DOHH2 (cell line): ENCODE results near the gene SCPEP1.
"Not testable (repeated sequence)": the region's sequence is repeated elsewhere in the genome, so short reads cannot be mapped to it uniquely, and the experiment has no call there.

Experiments
- H3F3A ChIP-seq: fragments of 200-600 bp; sonication (generic), shearing (Covaris generic); 2 replicates; pipeline ENCODE4 v1.6.0; 2016; ENCODE audit warnings: antibody characterized with exemption, mild to moderate bottlenecking; ENCODE audit not compliant: control insufficient read depth, insufficient read depth
- H3K27ac ChIP-seq: fragments of 200-600 bp; sonication (generic); 2 replicates; pipeline ENCODE4 v1.5.1; 2014; ENCODE audit warnings: low read depth, mild to moderate bottlenecking, low read length, moderate library complexity
- H3K27me3 ChIP-seq: fragments of 200-600 bp; sonication (generic); 2 replicates; pipeline ENCODE4 v1.6.1; 2014; ENCODE audit warnings: mild to moderate bottlenecking, low read length, mixed read lengths; ENCODE audit not compliant: control insufficient read depth
- H3K36me3 ChIP-seq: fragments of 200-600 bp; sonication (generic); 2 replicates; pipeline ENCODE4 v1.6.1; 2014; ENCODE audit warnings: mild to moderate bottlenecking, low read length, moderate library complexity, mixed read lengths; ENCODE audit not compliant: control insufficient read depth
- H3K4me1 ChIP-seq: fragments of 200-600 bp; sonication (generic); 2 replicates; pipeline ENCODE4 v1.6.1; 2014; ENCODE audit warnings: mild to moderate bottlenecking, low read length, mixed read lengths; ENCODE audit not compliant: control insufficient read depth
- H3K4me2 ChIP-seq: fragments of 200-600 bp; sonication (generic); 2 replicates; pipeline ENCODE4 v1.6.0; 2014; ENCODE audit warnings: mild to moderate bottlenecking, low read length, moderate library complexity
- H3K4me3 ChIP-seq: fragments of 200-600 bp; sonication (generic); 2 replicates; pipeline ENCODE4 v1.5.1; 2014; ENCODE audit warnings: mild to moderate bottlenecking, low read length, mixed read lengths
- H3K79me2 ChIP-seq: fragments of 200-600 bp; sonication (generic); 2 replicates; pipeline ENCODE4 v1.6.1; 2014; ENCODE audit warnings: mild to moderate bottlenecking, low read length, mixed read lengths; ENCODE audit not compliant: control insufficient read depth
- H3K9me2 ChIP-seq: fragments of 200-600 bp; sonication (generic); replicated peaks from 2 replicates; pipeline ENCODE4 v1.6.1; 2014; ENCODE audit warnings: mild to moderate bottlenecking, low read length, mixed read lengths; ENCODE audit not compliant: control insufficient read depth
- H3K9me3 ChIP-seq: fragments of 200-600 bp; sonication (generic); 2 replicates; pipeline ENCODE4 v1.6.1; 2014; ENCODE audit warnings: antibody characterized with exemption, low read length, mixed read lengths; ENCODE audit not compliant: control insufficient read depth, insufficient read depth
- H4K20me1 ChIP-seq: fragments of 200-600 bp; sonication (generic); 2 replicates; pipeline ENCODE4 v1.6.0; 2014; ENCODE audit warnings: low read depth, mild to moderate bottlenecking, antibody characterized with exemption, low read length, moderate library complexity; ENCODE audit not compliant: control insufficient read depth, insufficient read depth
- EZH2phosphoT487 ChIP-seq: fragments of 200-600 bp; sonication (generic); IDR thresholded peaks from 2 replicates; pipeline ENCODE4 v1.6.1; 2017; ENCODE audit warnings: borderline replicate concordance, mild to moderate bottlenecking, antibody characterized with exemption, low read length, moderate library complexity, mixed read lengths
- TF ChIP-seq, protein P1 (sequence below): fragments of 200-600 bp; sonication (generic); IDR thresholded peaks from one replicate; pipeline ENCODE4 v1.5.1; 2014; ENCODE audit warnings: antibody characterized with exemption, mild to moderate bottlenecking, low read depth, low read length; ENCODE audit not compliant: poor library complexity, severe bottlenecking

The SCPEP1 gene

DNA sequence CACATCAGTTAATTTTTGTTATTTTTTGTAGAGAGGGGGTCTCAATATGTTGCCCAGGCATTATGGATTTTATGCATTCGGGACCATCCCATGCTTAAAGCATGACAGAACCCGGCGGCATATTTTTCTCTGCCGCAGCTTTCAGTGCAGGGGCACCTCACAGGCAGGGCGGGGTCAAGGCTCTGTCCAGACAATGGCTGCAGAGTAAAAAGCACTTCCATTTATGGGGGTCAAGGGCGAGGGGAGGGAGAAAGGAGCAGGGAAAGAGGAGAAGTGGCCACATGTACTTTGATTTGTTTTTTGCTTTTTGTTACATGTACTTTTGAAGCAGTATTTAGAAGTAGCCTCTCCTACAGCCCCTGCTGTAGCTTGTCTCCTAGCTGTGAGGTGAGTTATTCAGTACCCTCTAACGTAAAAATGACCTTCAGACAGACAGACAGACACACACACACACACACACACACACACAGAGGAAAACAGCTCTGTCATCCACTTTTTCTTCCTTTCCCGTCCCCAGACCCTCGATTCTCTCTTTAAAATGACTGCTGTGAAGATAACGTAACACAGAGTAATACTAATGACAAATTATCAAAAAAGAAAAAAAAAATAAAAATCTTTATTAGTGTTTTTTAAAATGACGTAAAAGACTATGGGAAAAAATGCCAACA lies 856 bp upstream of the SCPEP1 start:
- Histone ChIP-seq H3K79me2 (peaks cover 20% of the 10 kb centered on the region), H3K27me3 (peaks cover 3% of the 10 kb centered on the region; the same call in 1 of the 2 replicates), H3K9me3 (no peaks in the 10 kb centered on the region), H3K36me3 (peaks cover 5% of the 10 kb centered on the region), H3K4me3 (peak overlapping the region; percentile 85; the same call in 1 of the 2 replicates), H3K4me2 (peak overlapping the region; percentile 85), H3K9me2 (no peaks in the 10 kb centered on the region), H3F3A (0 out of 2 replicates have a peak, but pooled peaks cover 3% of the 10 kb centered on the region), H3K27ac (no peak overlapping the region), H3K4me1 (peaks cover 12% of the 10 kb centered on the region), H4K20me1 (no peaks in the 10 kb centered on the region)
- no peak for TF ChIP-seq EZH2phosphoT487
- TF ChIP-seq, protein P1, sequence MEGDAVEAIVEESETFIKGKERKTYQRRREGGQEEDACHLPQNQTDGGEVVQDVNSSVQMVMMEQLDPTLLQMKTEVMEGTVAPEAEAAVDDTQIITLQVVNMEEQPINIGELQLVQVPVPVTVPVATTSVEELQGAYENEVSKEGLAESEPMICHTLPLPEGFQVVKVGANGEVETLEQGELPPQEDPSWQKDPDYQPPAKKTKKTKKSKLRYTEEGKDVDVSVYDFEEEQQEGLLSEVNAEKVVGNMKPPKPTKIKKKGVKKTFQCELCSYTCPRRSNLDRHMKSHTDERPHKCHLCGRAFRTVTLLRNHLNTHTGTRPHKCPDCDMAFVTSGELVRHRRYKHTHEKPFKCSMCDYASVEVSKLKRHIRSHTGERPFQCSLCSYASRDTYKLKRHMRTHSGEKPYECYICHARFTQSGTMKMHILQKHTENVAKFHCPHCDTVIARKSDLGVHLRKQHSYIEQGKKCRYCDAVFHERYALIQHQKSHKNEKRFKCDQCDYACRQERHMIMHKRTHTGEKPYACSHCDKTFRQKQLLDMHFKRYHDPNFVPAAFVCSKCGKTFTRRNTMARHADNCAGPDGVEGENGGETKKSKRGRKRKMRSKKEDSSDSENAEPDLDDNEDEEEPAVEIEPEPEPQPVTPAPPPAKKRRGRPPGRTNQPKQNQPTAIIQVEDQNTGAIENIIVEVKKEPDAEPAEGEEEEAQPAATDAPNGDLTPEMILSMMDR: no peak

DNA sequence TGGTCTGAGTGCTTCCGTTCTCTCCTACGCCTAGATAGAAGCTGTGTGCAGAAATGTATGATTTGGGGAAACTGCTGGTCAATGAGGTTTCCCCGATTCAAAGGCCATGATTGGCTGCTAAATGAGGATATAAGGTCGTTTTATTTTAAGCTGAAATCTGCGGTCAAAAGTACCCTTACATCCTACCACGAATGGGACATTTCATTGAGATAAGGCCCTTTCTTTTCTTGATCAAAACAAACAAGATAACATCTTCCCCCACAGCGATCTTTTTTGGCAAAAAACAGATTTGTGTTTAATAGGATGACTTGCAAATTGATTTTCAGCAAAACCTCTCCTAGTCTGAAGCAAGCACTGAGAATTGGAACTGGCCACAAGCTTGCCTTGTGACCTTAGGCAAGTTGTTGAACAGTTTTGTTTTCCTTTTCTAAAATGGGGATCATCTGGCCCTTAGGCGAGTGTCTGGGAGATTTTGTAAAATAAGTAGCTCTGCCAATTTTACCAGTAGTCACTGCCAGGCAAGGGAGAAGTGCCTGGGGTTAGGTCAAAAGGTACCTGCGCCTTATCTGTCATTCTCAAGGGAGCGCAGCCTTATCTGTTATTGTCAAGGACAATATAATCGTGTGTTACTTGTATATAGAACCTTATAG lies 635 bp downstream of the SCPEP1 start:
- TF ChIP-seq, protein P1: no peak
- TF ChIP-seq EZH2phosphoT487: no peak
- H3K4me1 ChIP-seq: peaks cover 12% of the 10 kb centered on the region
- H3K36me3 ChIP-seq: peaks cover 5% of the 10 kb centered on the region
- no peaks in the 10 kb centered on the region for H3K9me2 ChIP-seq
- H3K27me3 ChIP-seq: peaks cover 3% of the 10 kb centered on the region; the same call in 1 of the 2 replicates
- H3K4me2 ChIP-seq: peak overlapping the region; percentile 85
- H3K27ac ChIP-seq: peak overlapping the region; percentile 40
- H3K9me3 ChIP-seq: no peaks in the 10 kb centered on the region
- H3F3A ChIP-seq: 0 out of 2 replicates have a peak, but pooled peaks cover 3% of the 10 kb centered on the region
- no peaks in the 10 kb centered on the region for H4K20me1 ChIP-seq
- H3K79me2 ChIP-seq: peaks cover 20% of the 10 kb centered on the region
- H3K4me3 ChIP-seq: peak overlapping the region; percentile 85

DNA sequence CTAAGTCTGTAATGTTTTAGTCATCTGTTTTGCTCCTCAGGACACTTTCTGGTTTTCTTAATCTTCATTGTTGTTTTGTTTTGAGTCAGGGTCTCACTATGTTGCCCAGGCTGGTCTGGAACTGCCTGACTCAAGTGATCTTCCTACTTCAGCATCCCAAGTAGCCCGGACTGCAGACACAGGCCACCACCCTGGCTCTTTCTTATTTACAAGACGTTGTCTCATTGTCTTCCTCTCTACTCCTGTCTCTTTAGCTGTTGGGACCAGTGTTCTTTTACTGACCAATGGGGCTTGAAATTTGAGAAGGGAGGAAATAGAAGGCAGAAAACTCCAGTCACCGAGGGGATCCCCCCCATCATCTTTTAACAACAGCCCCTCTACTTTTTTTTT lies 1.2 kb downstream of the SCPEP1 start:
- Histone ChIP-seq H3K27me3 (peaks cover 3% of the 10 kb centered on the region; the same call in 1 of the 2 replicates), H3K4me3 (peak overlapping the region; percentile 85), H3F3A (0 out of 2 replicates have a peak, but pooled peaks cover 3% of the 10 kb centered on the region), H3K27ac (peak overlapping the region; percentile 40), H3K9me3 (no peaks in the 10 kb centered on the region), H3K9me2 (no peaks in the 10 kb centered on the region), H3K4me1 (peaks cover 12% of the 10 kb centered on the region), H3K4me2 (peak overlapping the region; percentile 85), H3K36me3 (peaks cover 5% of the 10 kb centered on the region), H3K79me2 (peaks cover 20% of the 10 kb centered on the region), H4K20me1 (no peaks in the 10 kb centered on the region)
- TF ChIP-seq EZH2phosphoT487: no peak
- TF ChIP-seq, protein P1: no peak

DNA sequence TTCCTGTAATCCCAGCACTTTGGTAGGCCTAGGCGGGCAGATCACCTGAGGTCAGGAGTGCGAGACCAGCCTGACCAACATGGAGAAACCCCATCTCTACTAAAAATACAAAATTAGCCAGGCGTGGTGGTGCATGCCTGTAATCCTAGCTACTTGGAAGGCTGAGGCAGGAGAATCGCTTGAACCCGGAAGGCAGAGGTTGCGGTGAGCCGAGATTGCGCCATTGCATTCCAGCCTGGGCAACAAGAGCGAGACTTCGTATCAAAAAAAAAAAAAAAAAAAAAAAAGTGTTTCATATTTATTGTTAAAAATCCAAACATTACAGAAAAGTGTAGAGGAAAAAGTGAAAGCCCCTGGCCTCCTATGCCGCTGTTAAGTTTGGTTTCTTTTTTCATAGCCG lies 2.6 kb downstream of the SCPEP1 start:
- H3F3A ChIP-seq, H4K20me1 ChIP-seq, H3K4me2 ChIP-seq, H3K27me3 ChIP-seq, H3K4me3 ChIP-seq, H3K9me3 ChIP-seq, H3K9me2 ChIP-seq, H3K27ac ChIP-seq: not testable (repeated sequence)
- Histone ChIP-seq H3K79me2 (peaks cover 20% of the 10 kb centered on the region), H3K36me3 (peaks cover 10% of the 10 kb centered on the region), H3K4me1 (peaks cover 12% of the 10 kb centered on the region)
